ENCODE measurements around the gene CCSER1. TPM values are rescaled to one million over a fixed set of nuclear protein-coding genes. Genes with fewer than 3 reads are reported as not detected.

Gene CCSER1
- polyA plus RNA-seq, 1 donor from 2014 or later = 20.8 TPM

- Histone ChIP-seq H3K36me3 (ENCODE audit: insufficient read depth, low read length) (no peaks in the 10 kb centered on the region), H3K27ac (ENCODE audit: low read length) (peak overlapping the region; percentile 43), H3K9me3 (ENCODE audit: low read length) (no peaks in the 10 kb centered on the region), H3K4me3 (ENCODE audit: low read length) (no peak overlapping the region), H3F3A (ENCODE audit: insufficient read depth, low read length, poor library complexity, severe bottlenecking) (no peaks in the 10 kb centered on the region), H2AFZ (ENCODE audit: low read depth, low read length) (no peak overlapping the region), H3K9ac (ENCODE audit: low read length) (no peak overlapping the region), H3K4me2 (ENCODE audit: low read length) (no peak overlapping the region), H3K27me3 (ENCODE audit: insufficient read depth, low read depth, low read length) (no peaks in the 10 kb centered on the region), H3K9me2 (ENCODE audit: insufficient read depth, low read length) (no peaks in the 10 kb centered on the region), H3K79me2 (replicated peaks; ENCODE audit: insufficient read depth, low read length) (no peaks in the 10 kb centered on the region), H4K20me1 (ENCODE audit: insufficient read depth) (no peaks in the 10 kb centered on the region)
- TF ChIP-seq EP300 (conservative IDR thresholded peaks at IDR 0.05; ENCODE audit: poor library complexity, severe bottlenecking) (peak; percentile 86), POLR2AphosphoS5 (IDR thresholded peaks at IDR 0.05) (peak; percentile 48), MXI1 (conservative IDR thresholded peaks at IDR 0.05; ENCODE audit: poor library complexity, severe bottlenecking) (no peak), REST (IDR thresholded peaks at IDR 0.05; ENCODE audit: borderline replicate concordance) (peak; percentile 60)
Observed at GRCh38 chr4:91447168-91447567, 1320.0 kb downstream of the CCSER1 start.

- Histone ChIP-seq H3K36me3 (ENCODE audit: insufficient read depth, low read length) (no peaks in the 10 kb centered on the region), H2AFZ (ENCODE audit: low read depth, low read length) (no peak overlapping the region), H3K4me2 (ENCODE audit: low read length) (no peak overlapping the region), H3K4me3 (ENCODE audit: low read length) (no peak overlapping the region), H3K27me3 (ENCODE audit: insufficient read depth, low read depth, low read length) (no peaks in the 10 kb centered on the region), H3K9me2 (ENCODE audit: insufficient read depth, low read length) (no peaks in the 10 kb centered on the region), H4K20me1 (ENCODE audit: insufficient read depth) (no peaks in the 10 kb centered on the region), H3K79me2 (replicated peaks; ENCODE audit: insufficient read depth, low read length) (no peaks in the 10 kb centered on the region), H3K27ac (ENCODE audit: low read length) (no peak overlapping the region), H3F3A (ENCODE audit: insufficient read depth, low read length, poor library complexity, severe bottlenecking) (no peaks in the 10 kb centered on the region), H3K9ac (ENCODE audit: low read length) (no peak overlapping the region), H3K9me3 (ENCODE audit: low read length) (no peaks in the 10 kb centered on the region)
- TF ChIP-seq MXI1 (conservative IDR thresholded peaks at IDR 0.05; ENCODE audit: poor library complexity, severe bottlenecking) = no peak
- no peak for TF ChIP-seq REST (IDR thresholded peaks at IDR 0.05; ENCODE audit: borderline replicate concordance)
Observed at GRCh38 chr4:91448668-91449330, 1321.6 kb downstream of the CCSER1 start.

GRCh38 chr4:91454111-91454510, 1326.9 kb downstream of the CCSER1 start:
- Histone ChIP-seq H3K36me3 (ENCODE audit: insufficient read depth, low read length) (no peaks in the 10 kb centered on the region), H4K20me1 (ENCODE audit: insufficient read depth) (no peaks in the 10 kb centered on the region), H3K4me3 (ENCODE audit: low read length) (no peak overlapping the region), H3K4me2 (ENCODE audit: low read length) (no peak overlapping the region), H3F3A (ENCODE audit: insufficient read depth, low read length, poor library complexity, severe bottlenecking) (no peaks in the 10 kb centered on the region), H3K9ac (ENCODE audit: low read length) (no peak overlapping the region), H3K27me3 (ENCODE audit: insufficient read depth, low read depth, low read length) (no peaks in the 10 kb centered on the region), H3K27ac (ENCODE audit: low read length) (no peak overlapping the region), H2AFZ (ENCODE audit: low read depth, low read length) (no peak overlapping the region), H3K9me3 (ENCODE audit: low read length) (no peaks in the 10 kb centered on the region), H3K9me2 (ENCODE audit: insufficient read depth, low read length) (no peaks in the 10 kb centered on the region), H3K79me2 (replicated peaks; ENCODE audit: insufficient read depth, low read length) (no peaks in the 10 kb centered on the region)
- TF ChIP-seq EZH2 (IDR thresholded peaks at IDR 0.05; ENCODE audit: borderline replicate concordance, insufficient read depth, low read length, poor library complexity, severe bottlenecking) (no peak), RAD21 (conservative IDR thresholded peaks at IDR 0.05) (no peak), POLR2AphosphoS5 (IDR thresholded peaks at IDR 0.05) (no peak), CTCF (IDR thresholded peaks at IDR 0.05; ENCODE audit: poor library complexity, severe bottlenecking) (no peak), SMC3 (conservative IDR thresholded peaks at IDR 0.05; ENCODE audit: poor library complexity) (no peak), TAF1 (IDR thresholded peaks at IDR 0.05; ENCODE audit: low read depth) (no peak), REST (IDR thresholded peaks at IDR 0.05; ENCODE audit: borderline replicate concordance) (no peak), MXI1 (conservative IDR thresholded peaks at IDR 0.05; ENCODE audit: poor library complexity, severe bottlenecking) (no peak)

All from neural cell (in vitro differentiated cells).